Measurements from ENCODE around the gene ADORA2A.

ADORA2A gene

GRCh38 chr22:24403346-24403745, 24.1 kb upstream of the ADORA2A start:
- DNase-seq (ENCODE audit: low read depth in 3 of 3) = no peak

DNA sequence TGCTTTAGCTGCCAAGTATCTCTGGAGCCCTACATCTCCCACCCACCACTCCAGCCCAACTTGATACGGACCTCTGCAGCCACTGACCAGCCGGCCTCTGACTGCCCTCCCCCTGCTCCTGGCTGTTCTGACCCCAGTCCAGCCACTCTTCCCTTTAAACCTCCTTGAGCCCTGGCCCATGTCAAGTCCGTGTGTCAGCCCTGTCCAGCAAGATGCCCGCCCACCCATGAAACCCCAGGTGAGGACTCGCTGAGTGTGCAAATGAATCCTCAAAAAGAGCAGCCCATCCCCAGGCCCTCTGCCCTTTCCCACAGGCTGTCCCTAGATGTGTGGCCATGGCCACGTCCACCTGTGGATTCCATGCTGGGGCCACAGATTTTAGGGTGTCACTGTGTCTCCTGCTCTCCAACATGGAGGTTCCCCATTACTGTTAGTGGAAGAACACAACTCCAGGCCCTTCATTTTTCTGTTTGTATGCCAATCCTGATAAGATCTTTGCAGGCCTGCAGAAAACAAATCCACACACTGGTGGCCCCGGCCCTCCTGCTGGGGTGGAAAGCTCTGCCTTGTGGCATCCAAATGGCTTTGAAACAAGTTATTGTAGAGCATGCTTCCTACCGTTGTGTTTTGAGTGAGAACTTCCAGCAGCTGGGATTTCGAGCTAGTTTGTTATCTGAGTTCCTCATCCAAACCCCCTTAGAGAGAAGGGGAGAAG, 22.7 kb upstream of the ADORA2A start:
- DNase-seq (ENCODE audit: low read depth in 3 of 3) = no peak

- DNase-seq (ENCODE audit: low read depth in 3 of 3) = no peak
These were observed 21.6 kb upstream of the ADORA2A start for GRCh38 chr22:24405631-24406321.

GRCh38 chr22:24406322-24407277, 20.8 kb upstream of the ADORA2A start:
- DNase-seq (ENCODE audit: low read depth in 3 of 3) = no peak

DNA sequence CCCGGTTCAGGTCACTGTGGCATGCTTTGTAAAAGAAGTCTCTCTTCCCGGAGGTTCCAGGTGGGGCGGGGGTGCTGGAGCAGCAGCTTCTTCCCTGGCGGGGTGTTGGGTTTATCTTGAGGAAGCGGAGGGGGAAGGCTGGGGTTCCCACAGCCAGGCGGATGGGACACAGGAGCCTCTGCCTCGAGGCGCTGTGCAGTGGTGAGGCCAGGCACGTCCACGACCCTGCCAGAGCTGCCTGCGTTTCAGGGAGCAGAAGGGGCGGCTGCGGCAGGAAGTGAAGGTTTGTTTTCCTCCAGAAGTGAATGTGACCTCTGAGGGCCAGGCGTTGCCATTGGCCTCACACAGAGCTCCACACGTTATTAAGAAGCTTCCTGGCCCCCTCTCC, 20.1 kb upstream of the ADORA2A start:
- DNase-seq (ENCODE audit: low read depth in 3 of 3) = no peak

- DNase-seq (ENCODE audit: low read depth in 3 of 3) = no peak
These were observed 19.5 kb upstream of the ADORA2A start for GRCh38 chr22:24407884-24408283.

DNA sequence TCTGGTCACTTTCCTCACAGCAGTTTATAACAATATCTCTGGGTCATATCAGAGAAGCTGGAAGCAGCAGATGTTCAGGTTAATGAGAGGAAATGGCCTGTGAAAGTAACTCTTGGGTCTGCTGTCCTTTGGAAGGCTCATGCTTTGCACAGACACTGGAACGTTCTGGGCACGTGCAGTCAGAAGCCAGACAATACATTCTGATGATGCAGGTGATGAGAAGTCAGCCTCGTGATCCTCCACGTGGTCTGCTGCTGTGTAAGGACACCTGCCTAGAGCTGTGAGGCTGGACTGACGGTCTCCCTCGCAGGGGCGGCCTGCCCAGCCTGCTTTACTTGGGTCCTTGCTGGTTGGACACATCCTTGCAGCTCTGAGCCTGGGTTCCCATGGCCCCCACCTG, 18.8 kb upstream of the ADORA2A start:
- DNase-seq (ENCODE audit: low read depth in 3 of 3) = no peak

DNA sequence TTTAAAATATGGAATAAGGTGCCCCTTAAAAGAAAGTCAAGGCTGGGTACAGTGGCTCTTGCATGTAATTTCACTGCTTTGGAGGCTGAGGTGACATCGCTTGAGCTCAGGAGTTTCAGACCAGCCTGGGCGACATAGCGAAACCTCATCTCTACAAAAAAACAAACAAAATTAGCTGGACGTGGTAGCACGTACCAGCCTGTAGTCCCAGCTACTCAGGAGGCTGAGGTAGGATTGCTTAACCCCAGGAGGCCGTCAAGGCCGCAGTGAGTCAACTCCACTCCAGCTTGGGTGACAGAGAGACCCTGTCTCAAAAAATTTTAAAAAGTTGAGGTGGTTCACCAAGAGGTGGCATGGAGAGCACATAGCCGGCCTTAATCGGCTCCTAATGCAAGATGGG, 17.7 kb upstream of the ADORA2A start:
- DNase-seq (ENCODE audit: low read depth in 3 of 3) = no peak

DNA sequence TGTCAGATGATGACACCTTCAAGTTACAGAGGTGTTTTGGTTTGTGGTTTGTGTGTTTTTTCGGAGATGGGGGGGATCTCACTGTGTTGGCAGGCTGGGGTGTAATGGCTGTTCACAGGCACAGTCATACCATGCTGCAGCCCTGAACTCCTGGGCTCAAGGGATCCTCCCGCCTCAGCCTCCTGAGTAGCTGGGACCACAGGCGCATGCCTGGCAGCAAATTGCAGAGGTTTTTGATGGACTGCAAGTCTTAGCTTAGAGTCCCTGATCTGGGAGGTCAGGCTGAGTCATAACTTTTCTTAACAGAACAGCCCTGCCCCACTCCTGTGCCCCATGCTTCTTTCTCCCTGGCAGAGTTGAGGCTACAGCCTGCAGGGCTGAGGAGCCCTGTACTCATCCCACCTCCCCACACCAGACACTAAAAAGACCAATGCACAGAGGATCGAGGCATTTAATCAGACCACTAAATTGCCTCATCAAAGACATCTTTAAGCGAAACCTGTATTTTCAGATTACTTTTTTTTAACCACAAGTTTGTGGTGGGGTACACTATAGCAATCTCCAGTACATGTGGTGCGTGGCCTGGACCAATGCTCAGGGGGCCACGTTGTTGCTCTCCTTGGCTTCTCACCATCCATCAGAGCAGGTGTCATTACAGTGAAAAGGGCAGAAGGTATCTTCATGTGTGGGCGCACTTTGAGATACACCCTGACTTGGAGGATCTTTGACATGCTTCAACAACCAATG, 17.1 kb upstream of the ADORA2A start:
- no peak for DNase-seq (ENCODE audit: low read depth in 3 of 3)

GRCh38 chr22:24411256-24412004, 16.0 kb upstream of the ADORA2A start:
- no peak for DNase-seq (ENCODE audit: low read depth in 3 of 3)

DNA sequence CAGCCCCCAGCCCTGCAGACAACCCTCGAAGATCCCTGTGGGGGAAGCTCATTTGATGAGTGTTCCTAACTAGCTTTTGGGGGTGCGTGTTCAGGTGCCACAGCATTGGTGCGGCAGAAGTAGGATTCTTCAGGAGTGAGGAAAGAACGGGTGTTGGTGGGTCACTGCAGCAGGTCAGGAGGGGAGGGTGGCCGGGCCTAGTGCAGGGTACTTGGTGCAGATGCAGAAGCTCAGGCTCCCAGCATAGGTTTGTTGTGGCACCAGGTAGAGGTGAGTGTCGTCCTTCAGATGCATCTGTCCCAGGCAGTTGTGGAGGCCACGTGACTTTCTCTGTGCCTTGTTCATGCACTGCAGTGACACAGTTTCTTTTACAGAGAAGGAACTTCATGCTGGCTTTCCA, 15.1 kb upstream of the ADORA2A start:
- DNase-seq (ENCODE audit: low read depth in 3 of 3) = no peak

DNA sequence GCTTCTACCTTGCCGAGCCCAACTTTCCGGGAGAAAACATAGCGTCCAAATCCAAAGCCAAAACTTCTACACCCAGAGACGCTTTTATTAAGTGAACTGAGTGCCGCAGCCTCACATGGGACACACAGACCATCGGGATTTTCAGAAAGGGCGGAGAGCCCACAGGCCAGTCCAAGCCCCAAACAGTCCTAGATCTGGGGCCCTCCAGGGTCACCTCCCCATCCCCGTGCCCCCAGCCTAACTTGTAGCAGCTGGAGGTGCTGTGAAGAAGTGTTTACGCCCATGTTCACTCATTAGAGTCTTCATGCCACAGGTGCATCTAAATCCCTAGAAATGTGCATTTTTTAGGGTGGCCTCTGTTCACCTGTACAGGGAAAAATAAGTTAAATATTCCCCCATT, 14.1 kb upstream of the ADORA2A start:
- DNase-seq (ENCODE audit: low read depth in 3 of 3) = no peak

- DNase-seq (ENCODE audit: low read depth in 3 of 3) = no peak
These were observed 13.5 kb upstream of the ADORA2A start for GRCh38 chr22:24413736-24414385.

DNA sequence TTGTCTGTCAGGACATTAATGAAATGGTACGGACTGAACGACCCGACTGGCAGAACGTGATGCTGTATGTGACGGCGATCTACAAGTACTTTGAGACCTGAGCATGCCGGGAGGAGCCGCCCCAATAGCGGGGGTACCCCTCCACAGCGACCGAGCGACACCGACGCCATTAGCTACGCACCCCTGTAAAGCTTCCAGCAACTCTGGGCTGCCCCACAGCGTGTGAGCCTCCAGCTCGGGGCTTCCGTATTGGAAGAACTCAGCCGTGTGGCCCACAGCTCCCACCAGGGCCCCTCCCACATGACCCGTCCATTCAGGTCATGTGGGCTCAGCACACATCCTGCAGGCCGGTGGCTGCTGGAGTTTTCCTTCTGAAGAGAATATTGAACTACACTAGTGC, 12.9 kb upstream of the ADORA2A start:
- DNase-seq (ENCODE audit: low read depth in 3 of 3) = no peak

DNA sequence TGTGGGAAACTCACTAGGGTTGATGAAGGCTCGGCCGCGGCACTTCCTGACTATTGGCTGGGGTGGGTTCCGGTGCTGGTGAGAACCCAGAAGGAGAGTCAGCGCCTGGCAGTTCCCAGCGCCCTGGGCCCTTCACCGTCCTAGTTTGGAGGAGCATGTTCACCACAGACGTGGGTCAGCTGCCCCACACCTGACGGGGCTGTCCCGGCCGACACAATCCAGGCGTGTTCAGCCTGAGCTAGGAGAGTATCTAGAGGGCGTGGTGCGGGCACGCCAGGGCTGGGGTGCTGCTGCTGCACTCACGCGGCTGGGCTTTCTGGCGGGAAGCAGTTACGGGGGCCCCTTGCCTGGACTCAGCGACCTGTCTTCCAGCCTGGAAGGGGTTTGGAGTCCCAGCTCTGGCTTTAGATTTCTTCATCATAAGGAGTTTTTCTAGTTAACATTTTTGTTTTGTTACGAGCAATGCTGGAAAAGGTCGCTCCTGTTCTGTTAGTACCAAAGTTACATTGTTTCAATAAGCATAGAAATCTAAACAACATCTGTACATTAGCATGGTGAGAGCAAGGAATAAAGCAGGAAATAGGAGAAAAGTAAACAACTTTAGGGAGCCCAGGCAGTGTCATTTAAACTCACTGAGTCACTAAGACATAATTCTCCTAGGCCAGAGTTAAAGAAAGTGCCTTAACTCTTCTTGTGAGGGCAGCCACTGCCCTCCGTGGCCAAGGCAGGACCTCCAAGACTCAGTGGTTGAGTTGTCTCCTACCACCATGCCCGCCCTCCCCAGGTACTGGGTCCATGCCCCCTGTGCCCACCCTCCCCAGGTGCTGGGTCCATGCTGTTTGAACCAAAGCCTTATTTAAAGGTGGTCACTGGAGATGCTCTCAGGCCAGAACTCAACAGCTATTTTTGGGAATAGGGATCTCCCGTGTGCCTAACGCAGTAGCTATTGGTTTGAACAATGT, 12.1 kb upstream of the ADORA2A start:
- no peak for DNase-seq (ENCODE audit: low read depth in 3 of 3)

DNA sequence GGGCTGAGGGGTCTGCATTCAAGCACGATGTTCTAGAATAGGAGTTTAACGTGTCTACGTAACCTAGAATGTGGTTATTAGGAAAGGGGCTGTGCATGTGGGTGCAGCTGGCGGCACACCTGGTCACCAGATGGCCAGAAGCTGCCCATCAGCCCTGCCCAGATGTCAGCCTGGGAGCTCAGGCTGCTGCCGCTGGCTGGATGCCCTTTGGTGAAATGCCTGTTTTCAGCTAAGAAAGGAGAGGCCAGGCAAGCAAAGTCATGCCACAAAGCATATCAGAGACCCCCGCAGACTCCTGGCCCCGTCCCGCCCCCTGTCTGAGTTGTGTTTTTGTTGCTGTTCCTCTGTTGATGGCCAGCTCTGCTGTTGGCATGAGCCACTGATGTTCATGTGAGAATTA, 11.3 kb upstream of the ADORA2A start:
- DNase-seq (ENCODE audit: low read depth in 3 of 3) = no peak

DNA sequence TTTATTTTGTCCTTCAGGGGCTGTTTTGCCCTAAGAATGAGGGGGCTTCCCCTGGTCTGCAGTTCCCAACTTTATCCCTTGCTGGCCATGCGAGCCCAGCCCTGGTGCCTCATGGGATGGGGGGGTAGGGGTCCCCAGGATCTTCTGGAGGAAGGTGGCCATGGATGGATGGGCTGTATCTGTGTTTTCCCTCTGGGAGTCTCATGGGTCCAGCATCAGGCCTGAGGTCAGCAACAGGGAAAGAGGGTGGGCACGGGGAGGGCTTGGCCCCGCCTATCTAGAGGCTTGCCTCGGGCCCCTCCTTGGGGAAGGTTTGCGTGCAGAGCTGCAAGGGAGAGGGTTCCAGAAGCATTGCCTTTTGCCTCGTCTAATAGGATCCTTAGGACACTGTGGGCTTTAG, 10.8 kb upstream of the ADORA2A start:
- DNase-seq (ENCODE audit: low read depth in 3 of 3) = no peak

DNA sequence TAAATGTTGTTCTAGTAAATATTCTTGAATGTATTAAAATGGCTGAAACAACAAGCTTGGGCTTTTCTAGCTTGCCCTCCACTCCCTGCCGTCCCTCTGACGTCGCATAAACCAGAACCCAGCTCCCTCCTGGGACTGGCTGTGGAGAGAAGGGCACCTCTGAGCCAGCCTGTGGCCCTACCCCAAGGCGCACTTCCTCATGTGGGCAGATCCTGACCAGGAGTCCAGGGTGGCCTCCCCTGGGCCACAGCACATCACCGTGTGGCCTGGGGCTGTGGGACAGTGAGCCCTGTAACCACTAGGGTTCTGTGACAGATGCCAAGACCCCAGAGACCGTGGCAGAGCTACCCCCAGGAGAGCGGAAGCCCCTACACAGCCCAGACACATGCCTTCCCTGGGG, 10.2 kb upstream of the ADORA2A start:
- no peak for DNase-seq (ENCODE audit: low read depth in 3 of 3)

DNA sequence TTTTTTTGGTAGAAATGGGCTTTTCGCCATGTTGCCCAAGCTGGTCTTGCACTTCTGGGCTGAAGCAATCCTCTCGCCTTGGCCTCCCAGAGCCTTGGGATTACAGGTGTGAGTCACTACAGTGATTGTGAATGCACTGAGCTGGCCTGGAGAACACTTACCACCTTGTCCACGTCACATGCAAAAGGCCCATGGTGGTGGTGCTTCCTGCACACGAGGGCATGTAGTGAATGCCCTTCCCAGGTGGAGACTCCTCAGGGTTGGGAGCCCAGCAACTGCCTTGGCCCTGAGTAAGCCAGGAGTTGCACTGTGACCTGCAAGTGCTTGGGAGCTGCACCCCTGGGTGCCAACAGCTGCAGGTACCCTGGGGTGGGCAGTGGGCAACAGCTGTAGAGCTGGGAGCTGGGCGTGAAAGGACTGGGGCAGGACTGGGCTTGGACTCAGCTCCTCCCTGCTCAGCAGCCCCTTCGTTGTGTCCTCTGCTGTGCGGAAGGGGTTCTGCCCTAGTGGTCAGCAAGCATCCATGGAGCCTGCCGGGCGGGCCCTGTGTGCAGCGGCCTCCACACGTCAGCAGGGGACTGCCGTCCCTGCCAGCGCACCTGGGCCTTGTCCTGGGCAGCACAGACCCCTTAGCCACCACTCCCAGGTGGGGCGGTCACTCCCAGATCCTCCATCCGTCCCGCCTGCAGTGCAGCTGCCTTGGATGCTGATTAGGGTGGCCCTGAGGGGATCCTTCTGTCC, 9.3 kb upstream of the ADORA2A start:
- DNase-seq (ENCODE audit: low read depth in 3 of 3) = no peak
